Activated CD4-positive, alpha-beta T cell treated with anti-CD3 and anti-CD28 coated beads, Interleukin-2, Interleukin-4, amounts not matched to agents 100 ng/mL and 50 ng/mL, durations not matched to agents 16 hours and 8 hours (primary cell): ENCODE data around the gene ZSCAN5C.
"Not testable (repeated sequence)": the region's sequence is repeated elsewhere in the genome, so short reads cannot be mapped to it uniquely, and the experiment has no call there.

Experiments used
- DNase-seq: peaks from one replicate; pipeline ENCODE4 v3.0.0-alpha.2; 2020; ENCODE audit warnings: low spot score

ZSCAN5C gene

GRCh38 chr19:56193981-56194640 lies 8.0 kb upstream of the ZSCAN5C start:
- DNase-seq, result no peak

GRCh38 chr19:56197646-56198045 lies 4.4 kb upstream of the ZSCAN5C start, which contains the start of gene ZSCAN5B:
Gene ZSCAN5B (minus strand): TSS chr19:56197783. CDS start chr19:56193052, 4,731 bp downstream.
- not testable (repeated sequence) for DNase-seq

GRCh38 chr19:56199687-56200086 lies 2.4 kb upstream of the ZSCAN5C start:
- DNase-seq, result no peak

- not testable (repeated sequence) for DNase-seq
Observed at GRCh38 chr19:56207581-56207980, 5.5 kb downstream of the ZSCAN5C start.

- DNase-seq, result no peak
Observed at GRCh38 chr19:56209091-56209490, 7.0 kb downstream of the ZSCAN5C start.

GRCh38 chr19:56210036-56210435 lies 8.0 kb downstream of the ZSCAN5C start:
- DNase-seq, result not testable (repeated sequence)

- DNase-seq, result no peak
Observed at GRCh38 chr19:56211718-56212117, 9.6 kb downstream of the ZSCAN5C start.

- no peak for DNase-seq
Observed at GRCh38 chr19:56217039-56217949, 15.2 kb downstream of the ZSCAN5C start.

- no peak for DNase-seq
Observed at GRCh38 chr19:56218961-56219360, 16.9 kb downstream of the ZSCAN5C start.

GRCh38 chr19:56221442-56221841 lies 19.4 kb downstream of the ZSCAN5C start:
- DNase-seq, result not testable (repeated sequence)

- DNase-seq, result no peak
Observed at GRCh38 chr19:56221851-56222250, 19.8 kb downstream of the ZSCAN5C start.

GRCh38 chr19:56222901-56223300 lies 20.8 kb downstream of the ZSCAN5C start:
- DNase-seq, result no peak

- DNase-seq, result no peak
Observed at GRCh38 chr19:56223481-56223880, 21.4 kb downstream of the ZSCAN5C start.

GRCh38 chr19:56245121-56245740 lies 43.2 kb downstream of the ZSCAN5C start:
- no peak for DNase-seq

- not testable (repeated sequence) for DNase-seq
Observed at GRCh38 chr19:56245764-56246163, 43.7 kb downstream of the ZSCAN5C start.

- DNase-seq, result not testable (repeated sequence)
Observed at GRCh38 chr19:56248736-56249338, 46.8 kb downstream of the ZSCAN5C start.

- DNase-seq, result peak; percentile 80
Observed at GRCh38 chr19:56252699-56253422, 50.8 kb downstream of the ZSCAN5C start.

- peak; percentile 33 for DNase-seq
Observed at GRCh38 chr19:56253737-56254136, 51.7 kb downstream of the ZSCAN5C start.

- DNase-seq, result no peak
Observed at GRCh38 chr19:56258272-56258671, 56.2 kb downstream of the ZSCAN5C start.
